Adrenal gland (tissue), 5 donors: ENCODE results near the gene SCFD2.

ENCODE experiments used
- CTCF ChIP-seq, 6 experiments: fragments of 450-650 bp in 4 of 6; fragments of 200-600 bp in 2 of 6; sonication (generic) in 1 of 6; IDR thresholded peaks; 1 replicate in 5 of 6; 2 replicates in 1 of 6; pipeline versions ENCODE4 v1.5.1 to v1.8.0; 2016 to 2021; ENCODE audit warnings: antibody characterized with exemption in 6 of 6, mild to moderate bottlenecking in 2 of 6, moderate library complexity in 1 of 6
- POLR2A ChIP-seq, 2 donors: fragments of 450-650 bp; IDR thresholded peaks; one replicate each; pipeline ENCODE4 v1.6.1; 2017; ENCODE audit warnings: antibody characterized with exemption in 2 of 2, mild to moderate bottlenecking in 2 of 2, moderate library complexity in 1 of 2
- donor health status: DM: no; HTN: no; CAD: no.

GRCh38 chr4:53121264-53121865, 244.5 kb downstream of the SCFD2 start:
- no peak for TF ChIP-seq POLR2A (IDR thresholded peaks at IDR 0.05)
- TF ChIP-seq CTCF (IDR thresholded peaks at IDR 0.05) = no peak
